Activated CD8-positive, alpha-beta memory T cell treated with anti-CD3 and anti-CD28 coated beads, Interleukin-2, amount 50 U/mL, for 48 hours (primary cell): ENCODE data around the gene PHC2.

Experiments
- DNase-seq: peaks from one replicate; pipeline ENCODE4 v3.0.0-alpha.2; 2020

The PHC2 gene

DNA sequence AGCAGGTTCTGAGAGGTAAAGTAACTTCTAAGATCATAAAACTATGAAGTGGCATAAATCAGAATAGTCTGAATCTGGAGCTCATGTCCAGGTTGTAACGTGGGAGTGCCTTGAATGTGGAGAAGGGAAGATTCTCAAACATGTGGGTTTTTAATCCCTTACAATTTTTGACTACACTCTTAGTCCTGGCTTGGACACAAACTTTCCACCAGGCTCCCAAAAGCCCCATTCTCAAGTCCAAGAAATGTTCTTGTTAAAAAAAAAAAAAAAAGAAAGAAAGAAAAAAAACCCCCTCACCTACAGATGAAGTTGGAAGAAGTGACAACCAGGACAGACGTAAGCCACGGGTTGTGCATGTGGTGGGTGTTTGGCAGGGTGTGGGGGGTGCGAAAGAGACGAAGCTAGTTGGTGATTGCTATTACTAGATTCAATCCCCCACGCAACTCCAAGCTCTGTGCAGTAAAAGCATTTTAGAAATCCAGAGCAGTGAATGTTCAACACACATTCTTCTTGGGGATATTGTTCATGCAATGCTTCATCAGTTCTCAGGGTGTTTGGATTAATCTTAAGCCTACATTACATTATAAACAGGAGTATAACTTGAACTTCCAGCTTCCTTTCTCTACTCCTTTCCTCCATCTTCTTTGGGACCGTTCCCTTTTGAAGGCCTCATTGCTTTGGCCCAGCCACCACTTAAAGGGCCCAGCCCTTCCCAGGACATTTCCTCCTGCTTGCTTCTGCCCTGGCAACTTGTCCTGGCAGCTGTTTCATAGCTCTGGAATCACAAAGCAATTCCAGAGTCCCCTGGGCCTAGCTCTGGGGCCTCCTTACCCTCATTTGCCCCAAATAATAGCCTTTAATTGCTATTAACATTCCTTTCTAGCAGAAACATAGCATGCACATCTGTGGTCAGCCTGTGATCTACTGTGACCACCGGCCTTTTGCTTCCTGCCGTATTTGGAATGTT is 41.8 kb downstream of the PHC2 start:
- DNase-seq: no peak

DNA sequence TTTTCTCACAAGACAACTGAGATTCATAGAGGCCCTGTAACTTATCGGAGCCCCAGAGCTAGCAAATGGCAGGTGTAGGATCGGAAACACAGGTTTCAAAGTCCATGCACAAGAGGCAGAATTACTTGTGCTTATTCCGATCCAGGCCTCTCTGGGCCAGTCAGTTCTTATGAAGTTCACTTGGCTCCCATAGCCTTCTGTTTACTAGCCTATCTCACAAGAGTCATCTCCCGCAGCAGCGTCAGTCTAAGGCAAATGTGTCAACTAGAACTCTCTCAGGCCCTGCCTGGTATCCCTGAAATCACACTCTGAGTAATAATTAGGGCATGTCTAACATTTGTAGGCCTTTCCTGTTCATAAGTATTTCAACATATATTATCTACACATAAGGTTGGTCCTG is 43.3 kb downstream of the PHC2 start:
- no peak for DNase-seq

DNA sequence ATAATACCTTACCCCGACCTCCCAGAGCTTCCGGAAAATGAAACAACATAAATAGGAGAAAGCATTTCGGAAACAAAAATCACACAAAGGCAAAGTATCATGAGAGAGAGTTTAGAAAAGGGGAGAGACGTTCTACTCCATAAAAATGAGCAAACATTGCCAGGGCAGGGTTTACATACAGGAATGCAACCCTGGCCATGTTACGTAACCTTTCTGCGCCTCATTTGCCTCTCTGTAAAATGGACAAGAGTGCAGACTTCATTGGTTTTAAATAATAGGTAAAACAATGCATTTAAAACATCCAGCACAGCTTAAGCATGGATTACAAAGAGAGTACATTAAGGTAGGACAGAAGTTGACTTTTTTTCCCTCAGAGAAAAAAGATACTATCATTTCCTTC is 45.6 kb downstream of the PHC2 start:
- DNase-seq: no peak

DNA sequence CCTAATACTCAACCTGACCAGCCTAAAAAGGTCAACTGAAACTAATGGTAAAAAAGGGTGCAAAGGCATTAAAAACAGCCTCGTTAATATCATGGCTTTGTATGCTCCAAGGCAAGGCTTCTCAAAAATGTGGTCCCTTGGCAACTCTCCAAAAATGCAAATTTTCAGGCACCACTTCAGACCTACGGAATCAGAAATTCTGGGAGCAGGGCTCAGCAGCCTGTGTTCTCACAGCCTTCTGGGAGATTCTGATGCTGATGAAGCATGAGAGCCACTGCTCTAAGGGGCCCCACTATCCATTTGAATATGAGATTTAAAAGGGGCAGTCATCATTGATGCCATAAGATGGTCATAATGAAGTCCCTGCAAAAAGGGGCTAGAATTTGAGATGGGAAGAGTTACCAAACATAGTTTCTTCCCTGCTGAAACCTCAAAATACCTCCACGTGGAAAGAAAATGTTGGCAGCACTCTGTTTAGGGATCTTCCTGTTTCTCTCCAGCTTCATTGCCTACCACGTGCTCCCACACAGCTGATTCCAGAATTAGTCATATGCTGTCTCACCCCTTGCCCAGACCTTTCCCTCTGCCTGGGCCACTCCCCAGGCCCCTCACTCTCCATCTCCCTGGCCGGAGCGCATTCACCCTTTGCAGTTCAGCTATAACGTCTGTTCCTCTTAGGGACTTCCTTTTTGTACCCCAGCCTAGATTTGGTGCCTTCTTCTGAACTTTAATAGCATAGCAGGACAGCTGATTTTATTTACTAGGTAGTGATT is 46.7 kb downstream of the PHC2 start:
- no peak for DNase-seq

DNA sequence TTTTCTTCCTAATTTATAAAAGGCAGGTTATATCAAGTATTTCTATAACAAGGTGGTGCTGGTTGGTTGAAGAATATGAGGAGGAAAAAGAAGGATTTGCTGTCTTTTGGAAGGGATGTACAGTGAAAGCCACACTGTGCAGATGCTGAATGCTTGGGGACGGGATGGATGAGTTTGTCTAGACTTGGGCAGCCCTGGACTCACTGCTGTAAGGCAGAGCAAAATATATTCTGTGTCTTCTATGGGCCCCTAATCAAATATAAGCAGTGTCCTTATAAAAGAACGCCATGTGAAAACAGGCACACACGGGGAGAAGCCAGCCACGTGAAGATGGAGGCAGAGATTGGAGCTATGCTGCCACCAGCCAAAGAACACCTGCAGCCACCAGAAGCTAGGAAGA is 47.4 kb downstream of the PHC2 start:
- no peak for DNase-seq

- DNase-seq: no peak
Measured at GRCh38 chr1:33382661-33383415, 48.1 kb downstream of the PHC2 start.

- DNase-seq: no peak
Measured at GRCh38 chr1:33381977-33382376, 48.9 kb downstream of the PHC2 start.

GRCh38 chr1:33380811-33381210 is 50.1 kb downstream of the PHC2 start:
- no peak for DNase-seq

DNA sequence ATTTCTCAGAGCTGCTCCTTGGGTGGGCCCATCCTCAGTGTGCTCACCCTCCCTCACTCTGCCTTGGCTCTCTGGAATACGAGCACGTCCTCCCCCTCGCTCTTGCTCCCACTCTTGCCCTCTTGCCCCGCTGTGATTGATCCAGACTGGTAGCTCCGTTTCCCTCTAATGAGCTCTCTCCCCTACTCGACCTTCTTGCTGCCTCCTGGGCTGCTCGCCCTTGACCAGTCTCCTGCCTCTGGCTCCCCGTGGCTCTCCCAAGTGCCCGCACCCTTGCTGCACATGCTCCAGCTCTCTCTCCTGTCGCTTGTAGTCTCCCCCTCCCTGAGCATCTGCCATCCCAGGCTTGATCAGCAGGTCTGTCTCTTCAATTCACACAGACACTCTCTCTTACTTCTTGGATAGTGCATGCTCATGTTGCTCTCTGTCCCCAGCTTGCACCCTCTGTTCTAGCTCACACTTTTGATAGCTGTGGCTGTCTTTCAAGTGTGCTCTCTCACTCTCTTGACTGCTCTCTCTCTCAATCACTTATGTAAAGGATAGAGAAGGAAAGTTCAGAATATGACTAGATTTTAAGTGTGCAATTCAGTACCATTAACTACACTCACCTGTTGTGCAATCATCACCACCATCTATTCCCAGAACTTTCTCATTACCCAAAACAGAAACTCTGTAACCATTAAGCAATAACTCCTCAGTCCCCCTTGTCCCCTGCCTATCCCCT is 51.1 kb downstream of the PHC2 start:
- no peak for DNase-seq

- no peak for DNase-seq
Measured at GRCh38 chr1:33378976-33379375, 51.9 kb downstream of the PHC2 start.

GRCh38 chr1:33378524-33378923 is 52.4 kb downstream of the PHC2 start:
- DNase-seq: no peak

DNA sequence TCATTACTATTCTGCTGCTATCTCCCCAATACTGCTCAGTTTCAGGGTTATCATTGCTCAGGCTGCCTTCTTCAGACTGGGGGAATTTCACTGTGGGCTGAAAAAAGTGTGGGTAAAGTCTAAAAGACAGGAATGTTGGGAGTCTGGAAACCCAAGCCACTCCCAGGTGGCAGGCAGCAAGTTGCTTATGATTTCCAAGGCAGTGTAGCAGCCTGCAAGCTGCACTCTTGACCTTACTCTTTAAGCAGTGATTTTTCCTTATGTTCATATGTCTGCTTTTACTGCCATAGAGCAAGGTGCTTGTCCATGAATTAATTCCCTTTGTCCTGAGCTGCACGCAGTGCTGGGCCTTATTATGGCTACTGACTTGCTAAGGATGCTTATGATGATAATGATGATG is 53.1 kb downstream of the PHC2 start:
- no peak for DNase-seq

DNA sequence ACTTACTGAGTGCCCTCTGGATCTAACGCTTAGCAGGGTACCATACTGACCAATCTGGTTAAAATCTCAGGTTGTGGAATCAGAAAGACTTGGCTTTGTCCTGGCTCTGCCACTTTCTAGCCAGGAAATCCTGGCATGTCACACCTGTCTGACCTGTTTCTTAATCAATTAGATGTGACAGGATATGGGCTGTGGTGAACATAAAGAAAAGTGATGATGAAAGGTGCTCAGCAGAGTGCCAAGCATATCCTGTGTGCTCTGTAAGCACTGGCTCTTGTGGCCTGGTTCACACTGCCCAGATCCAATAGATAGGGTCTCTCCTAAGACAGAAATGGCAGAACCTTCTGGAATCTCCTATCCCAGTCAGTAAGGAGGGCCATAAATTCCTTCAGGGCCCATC is 53.9 kb downstream of the PHC2 start:
- no peak for DNase-seq

DNA sequence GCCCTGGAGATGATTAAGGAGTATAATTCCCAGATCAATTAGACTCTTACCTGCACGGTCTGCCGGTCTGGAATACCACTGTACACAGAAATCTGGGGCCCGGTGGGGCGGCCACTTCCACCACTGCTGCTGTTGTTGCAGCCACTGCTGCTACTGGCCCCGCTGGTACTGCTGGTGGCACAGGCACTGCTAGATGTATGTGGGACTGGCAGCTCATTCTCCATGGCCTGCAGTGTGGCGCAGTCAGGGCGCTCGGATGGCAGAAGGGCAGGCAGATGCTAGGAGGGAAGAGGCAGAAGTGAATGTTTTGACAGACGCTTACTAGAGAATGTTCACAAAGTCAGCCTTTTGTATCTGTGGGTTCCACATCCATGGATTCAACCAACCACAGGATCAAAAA is 55.6 kb downstream of the PHC2 start:
- no peak for DNase-seq

- DNase-seq: no peak
Measured at GRCh38 chr1:33374336-33375105, 56.4 kb downstream of the PHC2 start.

DNA sequence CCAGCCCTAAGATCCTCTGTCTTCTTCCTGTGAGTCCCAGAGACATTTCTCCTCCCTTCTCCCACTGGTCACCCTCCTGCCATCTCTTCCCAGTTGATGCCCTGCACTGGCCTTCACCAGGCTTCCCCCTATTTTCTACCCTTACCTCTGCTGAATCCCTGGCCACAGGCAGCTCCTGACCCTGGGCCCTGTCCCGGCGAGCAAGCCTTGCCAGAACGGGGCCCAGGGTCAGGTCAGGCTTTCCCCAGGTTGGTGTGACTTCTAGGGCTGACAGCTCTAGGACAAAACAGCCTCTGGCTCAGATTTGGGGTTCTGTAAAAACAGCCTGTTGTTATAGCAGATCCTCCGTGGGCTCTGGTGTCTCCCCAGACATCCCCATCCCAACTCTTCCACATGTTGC is 57.3 kb downstream of the PHC2 start:
- no peak for DNase-seq

DNA sequence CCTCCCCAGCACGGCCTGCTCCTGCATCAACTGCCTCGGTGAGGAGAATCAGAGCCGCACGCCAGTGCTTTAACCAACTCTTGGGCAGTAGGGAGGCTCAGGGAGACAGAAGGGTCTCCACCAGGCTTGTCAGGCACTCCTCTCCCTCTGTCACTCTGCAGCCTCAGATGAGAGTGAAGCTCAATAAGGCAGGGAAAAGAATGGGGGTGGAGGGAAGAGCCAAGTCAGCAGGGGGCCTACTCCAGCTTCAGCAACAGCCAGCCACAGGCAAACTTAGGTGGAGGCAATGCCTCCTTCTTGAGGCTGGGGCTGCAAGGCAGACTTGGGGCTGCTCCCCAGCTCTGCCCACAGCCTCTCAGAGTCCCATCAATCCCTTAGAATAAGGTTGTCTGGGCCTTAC is 58.2 kb downstream of the PHC2 start:
- no peak for DNase-seq

GRCh38 chr1:33372162-33372561 is 58.7 kb downstream of the PHC2 start:
- no peak for DNase-seq

DNA sequence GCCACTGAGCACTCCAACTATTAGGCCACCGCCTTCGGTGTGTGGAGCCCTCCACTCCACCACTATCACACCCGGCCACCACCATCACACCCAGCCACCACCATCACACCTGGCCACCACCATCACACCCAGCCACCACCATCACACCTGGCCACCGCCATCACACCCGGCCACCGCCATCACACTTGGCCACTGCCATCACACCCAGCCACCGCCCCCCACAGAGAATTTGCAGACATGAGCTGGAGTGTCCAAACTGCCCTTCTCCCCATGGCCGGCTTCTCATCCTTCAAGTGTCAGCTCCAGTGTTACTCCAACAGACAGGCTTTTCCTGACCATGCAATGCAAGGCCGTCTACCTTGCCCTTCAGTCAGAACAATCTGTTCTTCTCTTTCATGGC is 59.6 kb downstream of the PHC2 start:
- no peak for DNase-seq

GRCh38 chr1:33370827-33371226 is 60.1 kb downstream of the PHC2 start:
- DNase-seq: no peak

GRCh38 chr1:33370301-33370700 is 60.6 kb downstream of the PHC2 start:
- no peak for DNase-seq

DNA sequence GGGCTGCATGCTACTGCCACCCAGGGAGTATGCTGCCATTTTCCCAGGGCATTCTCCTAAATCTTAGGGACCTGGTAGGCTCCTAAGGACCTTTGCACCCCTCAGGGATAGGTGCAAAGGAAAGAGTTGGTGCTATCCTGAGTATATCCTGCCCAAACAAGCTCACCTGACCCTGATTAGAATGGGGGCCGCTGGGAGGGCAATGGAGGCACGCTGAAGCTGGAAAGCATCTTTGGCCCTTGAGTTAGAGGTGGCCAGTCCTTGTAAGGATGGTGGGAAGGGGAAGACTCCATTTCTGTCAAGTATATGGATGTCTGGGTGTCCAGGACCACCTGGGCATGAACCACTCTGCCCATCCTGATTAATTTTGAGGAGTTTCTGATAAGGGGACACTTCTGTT is 61.1 kb downstream of the PHC2 start:
- no peak for DNase-seq
